IMR-90 (cell line): ENCODE data around the gene SRRM1. TPM values are rescaled to one million over a fixed set of nuclear protein-coding genes. Genes with fewer than 3 reads are reported as not detected.

Experiments used
- CEBPB ChIP-seq: IDR thresholded peaks from 2 replicates; pipeline ENCODE4 v1.6.1; 2012; ENCODE audit warnings: low read depth, low read length, improper control_type of control experiment
- CHD1 ChIP-seq: IDR thresholded peaks from 2 replicates; pipeline ENCODE4 v1.6.1; 2012; ENCODE audit warnings: low read depth, low read length, improper control_type of control experiment
- MAFK ChIP-seq: IDR thresholded peaks from 2 replicates; pipeline ENCODE4 v1.6.1; 2012; ENCODE audit warnings: low read depth, low read length, improper control_type of control experiment
- NFE2L2 ChIP-seq: fragments of 150-350 bp; IDR thresholded peaks from 2 replicates; pipeline ENCODE4 v1.6.1; 2016; ENCODE audit warnings: low read depth, mild to moderate bottlenecking, low read length
- RFX5 ChIP-seq: IDR thresholded peaks from 2 replicates; pipeline ENCODE4 v1.8.0; 2012; ENCODE audit warnings: low read depth, mild to moderate bottlenecking, low read length, moderate library complexity
- polyA plus RNA-seq, 3 experiments: library from polyadenylated mRNA; depleted of rRNA; stranded (reverse); fragments of >200 nt; gene quantifications; 2 replicates each; pipeline ENCODE4 v1.2.3, GENCODE V29; 2012; ENCODE audit warnings: low replicate concordance in 1 of 3
- total RNA-seq: library from RNA; depleted of rRNA; stranded (reverse); fragments of >200 nt; gene quantifications from 2 replicates; pipeline ENCODE4 v1.2.3, GENCODE V29; 2012

SRRM1 gene
- total and polyA plus RNA-seq, 2 of the 4 experiments (the other 2 are of a cell fraction) = 13.6 to 94.1 TPM

DNA sequence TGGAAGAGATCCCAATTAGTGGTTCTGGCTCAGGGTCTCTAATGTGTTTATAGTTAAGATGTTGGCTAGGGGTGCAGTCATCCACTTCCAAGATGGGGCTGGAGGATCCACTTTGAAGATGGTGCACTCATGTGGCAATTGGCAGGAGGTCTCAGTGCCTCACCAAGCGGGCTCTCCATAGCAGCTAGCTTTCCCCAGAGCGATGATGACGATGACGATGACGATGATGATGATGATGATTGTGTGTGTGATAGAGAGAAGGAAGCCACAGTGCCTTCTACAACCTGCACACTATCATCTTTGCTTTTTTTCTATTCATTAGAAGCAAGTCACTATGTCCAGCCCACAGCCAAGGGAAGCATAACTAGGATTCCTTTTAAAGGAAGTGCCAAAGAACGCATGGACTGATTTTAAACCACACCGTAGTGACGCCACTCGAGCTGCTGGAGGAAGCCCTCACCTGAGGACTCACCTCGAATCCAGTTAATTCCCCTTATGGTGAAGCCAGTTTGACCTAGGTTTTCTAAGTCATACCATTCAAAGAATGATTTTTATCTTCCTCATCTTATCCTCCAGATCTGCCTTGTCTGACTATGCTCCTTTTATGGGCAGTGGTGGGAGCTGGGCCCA, 49.4 kb downstream of the SRRM1 start (continued):
- TF ChIP-seq CEBPB (no peak), CHD1 (no peak), MAFK (no peak), NFE2L2 (no peak), RFX5 (no peak)
